Stimulated activated CD4-positive, alpha-beta T cell treated with anti-CD3 and anti-CD28 coated beads, Interleukin-15, amount 100 ng/mL, for 1 hour (primary cell): Measurements from ENCODE around the gene PLCB4.

Source experiments
- DNase-seq, 2 donors: peaks; one replicate each; pipeline ENCODE4 v3.0.0-alpha.2; 2020; ENCODE audit warnings: low read depth in 1 of 2, low spot score in 1 of 2

PLCB4 gene

DNA sequence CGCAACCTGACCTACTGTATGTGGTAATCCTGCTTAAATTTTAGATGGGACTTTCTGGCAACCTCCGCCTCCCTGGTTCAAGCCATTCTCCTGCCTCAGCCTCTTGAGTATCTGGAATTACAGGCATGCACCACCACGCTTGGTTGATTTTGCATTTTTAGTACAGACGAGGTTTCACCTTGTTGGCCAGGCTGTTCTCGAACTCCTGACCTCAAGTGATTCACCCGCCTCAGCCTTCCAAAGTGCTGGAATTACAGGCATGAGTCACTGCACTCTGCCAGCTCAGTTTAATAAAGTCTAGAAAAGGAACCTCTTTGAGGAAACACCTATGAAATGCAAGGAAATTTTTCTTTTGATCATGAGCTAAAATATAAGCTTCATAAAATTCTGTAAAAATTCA is 9.0 kb upstream of the PLCB4 start:
- DNase-seq, result no peak

DNA sequence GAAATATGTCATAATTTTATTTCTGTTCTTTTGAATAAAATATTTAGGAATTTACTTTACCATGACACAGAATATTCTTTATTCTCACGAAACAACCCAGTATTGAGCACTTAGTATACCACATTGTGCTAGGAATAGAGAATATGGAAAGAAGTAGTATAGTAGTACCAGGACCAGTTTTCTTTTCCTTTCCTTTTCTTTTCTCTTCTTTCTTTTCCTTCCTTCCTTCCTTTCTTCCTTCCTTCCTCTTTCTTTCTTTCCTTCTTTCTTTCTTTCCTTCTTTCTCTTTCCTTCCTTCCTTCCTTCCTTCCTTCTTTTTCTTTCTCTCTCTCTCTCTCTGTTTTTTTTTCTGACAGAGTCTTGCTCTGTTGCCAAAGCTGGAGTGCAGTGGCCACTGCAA is 7.5 kb upstream of the PLCB4 start:
- no peak for DNase-seq

DNA sequence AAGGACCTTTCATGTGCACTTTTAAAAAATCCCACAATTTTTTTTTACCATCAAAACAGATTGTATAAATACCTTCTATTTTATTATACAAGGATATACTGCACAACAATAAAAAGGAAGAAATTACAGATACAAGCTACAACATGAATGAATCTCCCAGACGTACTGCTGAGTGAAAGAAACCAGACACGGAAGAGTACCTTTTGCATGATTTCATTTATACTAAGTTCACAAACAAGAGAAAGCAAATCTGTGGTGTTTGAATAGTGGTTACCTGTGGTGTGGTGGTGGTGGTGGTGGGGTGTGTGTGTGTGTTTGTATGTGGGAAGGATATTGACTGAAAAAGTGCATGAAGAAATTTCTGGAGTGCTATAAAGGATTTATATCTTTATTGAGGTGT is 6.8 kb upstream of the PLCB4 start:
- DNase-seq, result no peak

DNA sequence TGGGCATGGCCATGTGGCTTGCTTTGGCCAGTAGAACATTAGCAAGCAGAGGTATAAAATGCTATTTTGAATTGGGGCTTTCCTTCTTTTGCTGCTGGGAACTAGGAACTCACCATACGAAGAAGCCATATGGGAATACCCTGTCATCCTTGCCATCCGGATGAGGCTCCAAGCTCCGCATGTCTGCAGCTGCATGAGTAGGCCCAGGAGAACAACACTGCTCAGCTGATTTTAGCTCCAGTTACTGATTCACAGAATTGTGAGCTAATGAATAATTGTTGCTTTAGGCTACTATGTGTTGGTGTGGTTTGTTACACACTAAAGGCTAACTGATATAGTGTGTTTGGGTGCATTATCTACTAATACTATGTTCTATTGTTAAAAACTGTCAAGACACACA is 2.7 kb upstream of the PLCB4 start:
- no peak for DNase-seq

DNA sequence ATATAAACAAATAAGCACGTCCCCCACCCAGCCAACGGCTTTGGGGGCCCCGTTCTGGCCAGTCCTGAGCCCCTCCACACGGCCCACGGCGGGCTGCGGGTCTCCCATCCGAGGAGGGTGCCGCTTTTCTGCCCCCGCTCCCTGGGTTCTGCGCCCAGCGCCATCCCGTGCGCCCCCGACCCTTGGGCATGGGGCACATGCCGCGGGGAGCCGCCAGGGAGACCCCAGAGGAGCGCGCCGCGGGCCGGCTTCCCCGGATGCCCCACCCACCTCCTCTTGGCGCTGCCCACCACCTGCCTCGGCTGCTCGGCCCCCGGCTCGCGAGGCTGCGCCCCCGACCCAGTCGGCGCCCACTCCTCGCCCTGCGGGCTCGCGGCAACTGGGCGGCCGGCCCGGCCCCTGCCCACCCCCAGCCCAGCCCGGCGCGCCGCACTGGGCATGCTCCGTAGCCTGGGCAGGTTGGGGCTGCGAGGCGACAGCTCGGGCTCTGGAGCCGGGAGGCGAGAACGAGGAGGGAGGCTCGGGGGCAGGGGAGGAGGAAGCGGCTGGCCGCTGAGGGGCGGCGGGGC is 570 bp upstream of the PLCB4 start:
- DNase-seq, result no peak

DNA sequence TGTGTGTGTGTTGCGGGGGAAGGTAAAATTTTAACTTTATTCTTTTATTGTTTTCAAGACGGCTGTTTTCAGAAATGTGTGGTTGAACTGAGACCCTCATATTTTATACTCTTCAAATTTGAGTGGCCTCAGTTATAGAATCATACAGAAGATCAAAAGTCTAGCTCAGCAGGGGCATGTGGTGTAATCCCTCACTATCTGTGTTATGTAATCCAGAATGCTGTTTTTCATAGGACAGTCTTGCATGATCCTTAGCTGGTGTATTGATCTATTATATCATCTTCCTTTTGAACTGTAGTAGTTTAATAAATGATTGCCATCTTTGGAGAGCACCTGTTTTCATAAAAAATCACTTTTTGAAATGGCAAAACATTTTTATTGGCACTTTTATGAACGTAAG is 1.4 kb downstream of the PLCB4 start:
- no peak for DNase-seq

DNA sequence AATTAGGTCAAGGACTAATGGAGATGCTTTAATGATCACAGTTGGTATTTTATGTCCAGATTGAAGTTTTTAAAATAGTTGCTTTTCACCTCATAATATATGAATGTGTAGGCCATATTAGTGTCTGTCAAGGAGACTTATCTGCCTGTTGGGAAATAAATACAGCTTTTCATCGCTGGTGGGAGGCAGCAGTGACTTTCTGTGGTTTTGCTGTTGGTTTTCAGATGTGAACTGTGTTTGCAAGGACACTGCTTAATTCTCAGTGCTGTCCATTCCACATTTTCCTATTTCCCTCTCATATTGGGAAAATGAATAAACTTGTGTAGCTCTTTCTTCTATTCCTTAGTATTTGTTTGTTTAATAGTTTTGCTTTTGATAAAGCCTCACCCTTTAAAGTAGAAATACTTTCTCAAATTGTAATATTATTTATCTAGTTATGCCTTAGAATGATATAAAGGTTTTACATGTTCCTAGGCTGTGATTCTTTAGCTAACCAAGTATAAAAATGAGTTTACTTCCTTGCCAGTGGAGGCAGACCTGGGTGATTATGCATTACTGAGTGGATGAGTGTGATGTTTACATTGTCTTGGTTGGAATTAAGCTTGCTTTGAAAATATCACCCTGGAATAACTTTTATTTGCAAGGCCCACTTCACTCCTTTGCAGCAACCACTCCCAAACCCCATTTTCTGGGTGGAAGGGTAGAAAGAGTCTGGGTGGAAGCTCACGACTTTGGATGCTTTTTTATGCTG is 3.3 kb downstream of the PLCB4 start:
- DNase-seq, result no peak

DNA sequence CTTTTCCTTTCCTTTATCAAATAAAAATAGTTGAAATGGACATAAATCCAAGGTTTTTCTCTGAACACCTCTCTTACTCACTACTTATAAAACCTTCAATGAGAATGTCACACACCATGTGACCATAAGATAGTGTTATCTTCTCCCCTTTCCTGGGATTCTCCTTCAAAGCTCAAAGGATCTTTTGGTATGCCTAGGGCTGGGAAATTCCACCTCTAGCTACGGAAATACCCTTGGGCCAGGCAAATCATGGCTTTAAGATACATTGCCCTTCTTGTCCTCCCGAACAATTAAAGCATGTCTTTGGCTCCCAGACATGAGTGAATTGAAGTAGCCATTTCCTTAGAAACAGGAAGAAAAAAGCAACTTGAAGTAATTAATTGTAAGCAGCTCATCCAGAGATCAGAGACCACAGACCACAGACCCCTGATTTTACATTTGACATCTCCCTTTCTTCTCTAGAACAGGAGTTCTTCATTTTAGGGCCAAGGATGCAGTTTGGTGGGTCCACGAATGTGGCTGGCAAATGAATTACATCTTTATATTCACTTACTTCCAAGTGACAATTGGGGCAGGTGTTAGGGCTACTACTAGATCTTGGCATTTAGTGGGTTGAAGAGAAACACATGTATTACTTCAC is 4.1 kb downstream of the PLCB4 start:
- DNase-seq, result no peak

DNA sequence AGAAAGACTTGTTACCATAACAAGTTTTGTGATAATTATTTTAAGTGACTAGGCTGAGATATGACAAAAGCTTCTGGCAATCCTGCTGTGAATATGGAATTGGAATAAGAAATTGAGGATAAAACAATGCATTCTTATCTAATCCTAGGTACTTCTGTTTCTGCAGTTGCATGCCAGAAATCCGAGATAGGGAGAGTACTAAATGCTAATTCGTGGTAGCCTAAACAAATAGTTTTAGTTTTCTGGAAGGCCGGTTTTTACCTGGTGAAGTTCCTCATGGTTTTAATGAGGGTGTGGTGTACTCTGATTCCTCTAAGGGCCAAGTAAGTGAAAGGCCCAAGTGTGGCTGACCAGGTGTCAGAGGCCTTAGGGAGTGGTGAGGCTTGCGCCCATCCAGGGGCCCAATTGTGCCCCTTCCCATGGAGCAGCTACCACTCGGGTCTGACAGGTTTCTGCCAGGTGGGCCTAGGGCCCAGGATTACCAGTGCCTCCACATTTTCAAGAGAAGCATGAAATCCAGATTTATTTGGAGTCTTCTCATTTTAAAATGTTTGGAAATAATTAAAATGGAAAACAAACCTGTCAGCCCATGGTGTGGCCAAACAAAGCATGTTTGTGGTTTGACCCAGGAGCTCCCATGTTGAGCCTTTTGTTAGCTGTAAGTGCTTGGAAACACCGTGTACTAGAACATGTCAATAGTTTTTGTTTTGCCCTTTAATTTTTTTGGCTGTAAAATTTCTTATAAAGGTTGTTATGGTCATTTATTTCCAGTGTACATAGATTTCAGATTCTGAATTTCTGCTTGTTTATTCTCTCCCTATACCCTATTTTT is 6.6 kb downstream of the PLCB4 start:
- no peak for DNase-seq

DNA sequence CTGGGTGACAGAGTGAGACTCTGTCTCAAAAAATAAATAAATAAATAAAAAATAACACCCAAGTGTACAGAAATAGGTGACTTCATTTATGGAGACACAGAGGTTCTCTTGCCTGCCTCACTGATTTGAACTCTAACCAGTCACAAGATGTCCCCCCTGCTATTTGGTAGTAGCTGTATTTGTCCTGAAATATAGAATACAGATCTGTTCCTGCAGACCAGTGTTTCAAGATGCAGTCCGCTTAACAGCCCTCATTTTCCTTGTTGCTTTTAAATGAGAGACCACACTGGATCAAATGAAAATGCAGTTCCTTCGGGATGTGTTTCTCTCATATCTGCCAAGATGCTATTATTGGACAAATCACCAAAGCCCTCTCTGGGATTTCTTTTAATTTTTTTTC is 7.6 kb downstream of the PLCB4 start:
- DNase-seq, result no peak

DNA sequence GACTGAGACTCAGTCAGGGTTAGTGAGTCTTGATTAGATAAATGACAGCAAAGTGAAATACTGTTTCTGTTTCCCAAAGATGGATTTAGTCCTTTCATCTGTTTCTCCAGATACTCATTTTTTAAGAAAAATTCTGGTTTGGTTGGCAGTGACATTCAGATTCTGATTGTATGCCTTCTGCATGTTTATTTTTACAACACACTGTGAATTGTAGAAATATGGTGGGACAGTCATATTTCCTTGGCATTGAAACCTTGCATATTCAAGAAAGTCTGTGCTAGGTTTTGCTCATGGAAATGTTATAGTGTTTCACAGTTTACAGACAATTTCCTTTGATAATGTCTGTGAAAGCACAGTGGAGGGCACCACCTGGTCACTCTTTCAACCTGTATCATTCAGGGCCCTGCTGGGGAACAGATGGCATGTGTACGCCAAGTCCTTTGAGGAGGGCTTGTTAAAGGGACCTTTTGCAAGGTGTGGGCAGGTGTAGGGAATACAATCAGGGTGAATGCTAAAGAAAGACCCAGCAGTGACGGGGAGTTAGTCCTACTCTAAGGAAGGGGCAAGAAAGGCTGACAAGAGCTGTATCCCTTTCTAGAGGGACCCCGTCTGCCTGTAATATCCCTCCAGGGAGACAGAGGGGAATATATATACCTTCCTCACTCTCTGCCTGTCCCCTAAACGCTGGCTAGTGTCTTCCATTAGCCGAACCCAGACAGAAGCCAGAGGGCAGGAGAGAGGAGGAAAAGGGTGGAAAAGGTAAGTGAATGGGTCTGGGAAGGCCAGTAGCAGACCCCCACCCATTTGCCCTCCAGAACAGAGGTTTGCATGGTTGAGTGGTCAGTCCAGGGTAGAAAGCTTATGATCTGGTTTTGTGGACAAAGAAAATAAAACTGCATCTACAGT is 10.2 kb downstream of the PLCB4 start:
- no peak for DNase-seq

DNA sequence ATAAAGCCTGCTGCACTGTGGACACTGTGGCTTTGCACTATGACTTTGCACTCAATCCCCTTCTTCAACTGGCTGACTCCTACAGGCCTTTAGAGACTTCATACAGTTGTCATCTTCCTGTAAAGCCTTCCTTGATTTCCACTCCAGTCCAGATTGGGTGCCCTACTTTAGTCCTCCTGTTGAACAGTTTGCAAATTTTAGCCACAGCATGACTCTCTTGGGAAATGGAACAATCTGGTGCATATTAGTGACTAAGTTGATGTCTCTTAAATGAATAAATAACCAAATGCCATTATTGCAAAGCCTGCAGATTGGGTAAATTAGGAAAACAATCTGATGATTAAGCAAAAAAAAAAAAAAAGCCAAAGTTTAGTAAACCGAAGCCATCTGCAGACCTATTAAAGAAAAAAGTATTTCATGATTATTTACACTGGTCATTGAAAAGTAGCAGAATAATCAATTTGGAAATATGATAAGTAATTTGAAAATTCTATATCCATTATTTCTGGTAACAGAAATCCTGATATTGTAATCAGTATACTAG is 12.6 kb downstream of the PLCB4 start:
- DNase-seq, result no peak

DNA sequence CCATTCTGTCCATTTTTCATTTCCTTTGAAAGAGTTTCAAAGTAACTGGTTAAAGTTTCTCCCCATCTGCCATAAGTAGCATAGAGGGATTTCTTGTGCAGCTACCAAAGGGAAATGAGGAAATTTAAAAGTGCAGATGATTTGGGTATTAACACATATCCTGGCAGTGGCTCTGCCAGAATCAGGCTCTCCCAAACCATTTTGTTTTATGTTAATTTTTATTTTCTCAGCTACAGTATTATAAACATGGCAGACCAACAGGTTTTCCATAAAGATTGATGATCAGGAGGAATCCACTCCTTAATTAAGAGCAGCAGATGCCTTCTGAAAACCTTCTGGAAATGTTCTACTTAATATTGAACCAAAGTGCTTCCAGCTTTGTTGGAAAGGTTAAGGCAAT is 13.9 kb downstream of the PLCB4 start:
- no peak for DNase-seq

DNA sequence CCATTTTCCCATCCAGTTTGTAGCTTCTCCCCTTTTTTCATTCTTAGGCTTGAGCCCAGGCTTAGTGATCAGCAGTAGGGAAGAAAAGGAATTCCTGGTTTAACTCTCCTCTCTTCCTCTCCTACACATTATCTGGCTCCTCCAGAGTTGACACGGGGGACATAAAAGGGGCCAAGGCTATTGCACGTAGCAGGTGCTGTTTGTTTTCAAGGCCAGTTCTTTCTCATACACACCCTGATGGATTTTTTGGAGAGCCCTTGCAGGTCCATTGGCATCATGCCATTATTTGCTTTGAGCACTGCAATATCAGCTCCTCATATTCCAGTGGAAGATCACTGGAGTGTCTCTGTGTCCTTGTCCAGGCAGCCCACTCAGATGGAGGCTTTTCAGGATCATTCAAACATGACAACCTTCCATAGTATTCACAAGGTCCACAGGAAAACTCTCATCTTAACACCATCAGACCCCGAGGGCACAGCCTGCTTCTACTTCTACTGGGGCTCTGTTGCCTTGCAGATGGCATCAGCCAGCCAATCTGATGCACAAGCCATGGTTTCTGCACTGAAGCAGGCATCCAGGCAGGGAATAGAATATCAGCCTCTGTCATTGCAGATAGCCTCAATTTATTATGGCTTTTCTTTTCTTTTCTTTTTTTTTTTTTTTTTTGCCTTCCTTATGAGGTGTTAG is 18.8 kb downstream of the PLCB4 start:
- no peak for DNase-seq

DNA sequence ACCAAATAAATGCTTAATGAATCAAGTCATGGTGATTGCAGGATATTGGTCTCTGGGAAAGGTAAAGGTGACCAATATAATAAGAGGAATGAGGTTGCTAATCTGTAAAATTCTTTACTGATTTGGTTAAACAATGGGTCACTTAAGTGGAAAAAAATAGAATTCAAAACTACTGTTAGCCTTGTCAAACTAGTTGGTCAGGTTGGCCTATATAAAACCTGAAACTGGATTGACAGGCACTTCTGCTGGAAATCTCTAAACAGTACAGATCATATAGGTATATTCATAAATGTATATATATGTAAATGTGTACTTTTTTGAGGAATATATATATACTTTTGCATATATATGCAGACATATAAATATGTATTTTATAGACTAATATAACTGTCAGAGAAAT is 19.7 kb downstream of the PLCB4 start:
- DNase-seq, result no peak

DNA sequence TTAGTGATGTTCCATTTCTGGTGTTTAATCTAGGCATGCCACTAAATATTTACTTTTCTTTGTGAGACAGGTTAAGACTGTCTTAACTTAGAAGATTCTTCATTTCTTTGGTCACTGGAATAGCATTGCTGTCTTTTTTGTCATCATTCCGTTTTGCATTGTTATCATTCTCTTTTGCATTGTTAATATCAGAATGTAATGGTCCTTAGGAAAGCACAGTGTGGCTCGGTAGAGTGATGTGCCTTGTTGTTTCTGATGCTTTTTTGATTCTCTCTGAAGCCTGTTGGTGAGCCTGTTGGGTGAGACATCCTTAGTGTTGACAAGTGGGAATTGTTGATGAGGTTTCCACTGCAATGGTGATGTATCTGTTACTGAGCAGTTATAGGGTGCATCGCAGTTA is 23.2 kb downstream of the PLCB4 start:
- DNase-seq, result no peak

DNA sequence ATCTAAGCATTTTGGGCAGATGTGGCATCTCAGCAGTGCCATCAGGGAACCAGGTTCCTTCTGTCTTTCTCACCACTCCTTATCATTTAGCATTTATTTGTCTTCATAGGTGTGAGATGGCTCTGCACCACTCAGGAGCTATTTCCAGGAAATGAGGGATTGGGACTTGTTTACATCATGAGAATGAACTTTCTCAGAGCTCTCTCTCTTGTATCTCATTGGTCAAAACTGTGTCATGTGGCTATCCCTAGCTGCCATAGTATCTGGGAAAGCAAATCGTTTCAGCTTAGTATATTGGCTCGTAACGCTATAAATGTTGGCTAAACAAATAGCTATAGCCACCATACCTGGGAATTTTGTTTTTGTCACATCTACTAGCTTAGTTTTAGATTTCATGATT is 23.8 kb downstream of the PLCB4 start:
- DNase-seq, result no peak

DNA sequence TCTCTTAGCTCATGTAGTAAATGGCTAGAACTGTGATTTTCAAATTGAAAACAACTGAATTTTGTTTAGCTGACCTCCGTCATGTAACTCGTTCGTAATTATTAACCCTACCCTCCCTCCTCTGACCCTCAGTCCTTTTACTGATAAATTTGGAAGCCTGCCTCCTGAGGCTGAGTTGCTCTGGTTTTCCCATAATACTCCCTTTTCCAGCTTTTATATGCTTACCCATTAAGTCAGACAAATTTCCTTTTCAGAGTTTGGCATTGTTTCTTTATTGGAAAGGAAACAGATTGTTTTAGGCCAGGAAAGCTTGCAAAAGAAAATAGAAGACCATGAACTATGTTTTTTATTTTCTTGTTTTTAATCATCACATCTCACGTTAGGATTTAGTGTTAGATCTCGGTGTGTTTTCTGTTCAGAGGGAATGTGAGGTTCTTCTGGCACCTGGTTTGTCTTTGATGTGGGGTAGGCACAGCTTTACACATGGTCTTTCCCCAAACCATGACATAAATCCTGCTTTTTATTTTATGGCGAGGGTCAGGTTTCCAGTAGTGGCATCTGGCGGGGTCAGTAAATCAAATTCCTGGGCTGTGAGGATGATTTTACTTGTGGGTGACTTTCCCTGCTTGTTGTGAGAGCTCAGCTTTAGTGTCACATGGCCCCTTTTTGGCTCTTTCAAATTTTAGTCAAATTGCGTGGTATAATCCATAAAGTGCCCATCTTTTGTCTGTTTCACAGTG is 24.5 kb downstream of the PLCB4 start:
- DNase-seq, result no peak

DNA sequence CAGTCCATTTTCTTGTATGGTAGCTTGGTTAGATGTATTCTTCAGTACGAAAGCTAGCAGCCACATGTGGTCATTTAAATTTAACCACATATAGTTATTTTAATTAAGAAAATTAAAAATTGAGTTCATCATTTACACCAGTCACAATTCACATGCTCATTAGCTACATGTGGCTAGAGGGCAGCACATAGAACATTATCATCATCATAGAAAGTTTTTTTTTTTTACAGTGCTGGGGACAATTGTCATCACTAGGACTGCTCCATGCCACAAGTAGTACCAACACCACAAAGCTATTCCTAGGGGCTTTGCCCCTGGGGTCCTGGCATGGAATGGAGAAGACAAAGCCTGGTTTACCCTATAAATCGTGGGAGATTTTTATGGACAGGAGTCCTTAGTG is 30.5 kb downstream of the PLCB4 start:
- DNase-seq, result no peak
